Endothelial cell of umbilical vein (primary cell): ENCODE results near the gene CCDC15. TPM values are rescaled to one million over a fixed set of nuclear protein-coding genes. Genes with fewer than 3 reads are reported as not detected.

Experiments
- BruUV-seq: library from RNA; stranded (reverse); fragments of 400-500 nt; replicated peaks from 2 replicates; lab custom pipeline; 2021; lab: Mats Ljungman, UMichigan
- CTCF ChIA-PET: fragments of 300-600, 350-600 bp; sonication (Branson Sonifier 250); formaldehyde crosslinking; loops from one replicate; lab custom pipeline; 2021; ENCODE audit warnings: antibody characterized with exemption, inconsistent platforms; lab: Charles Lee
- POLR2A ChIA-PET: fragments of 300-600, 350-600 bp; sonication (Branson Sonifier 250); formaldehyde crosslinking; loops from one replicate; lab custom pipeline; 2021; ENCODE audit warnings: antibody characterized with exemption, inconsistent platforms; lab: Charles Lee
- DNase-seq: peaks from one replicate; pipeline ENCODE4 v3.0.0-alpha.2; 2011; ENCODE audit warnings: low read depth, low spot score
- FAIRE-seq: peaks from 2 replicates; lab custom pipeline; 2011; peaks lifted over from hg19 to GRCh38; lab: Jason Lieb, UNC
- H2AFZ ChIP-seq: 2 replicates; pipeline ENCODE4 v1.6.0; 2012; ENCODE audit warnings: low read depth, low read length, control low read depth, inconsistent platforms
- H3K27ac ChIP-seq: 2 replicates; pipeline ENCODE4 v1.5.1; 2011; ENCODE audit warnings: low read depth, mild to moderate bottlenecking, control low read depth, low read length, moderate library complexity; ENCODE audit not compliant: insufficient read depth
- H3K27me3 ChIP-seq, 2 experiments: 2 replicates each; pipeline versions ENCODE4 v1.6.0 to v1.6.1; 2011; ENCODE audit warnings: low read length in 2 of 2, mixed read lengths in 1 of 2; ENCODE audit not compliant: control insufficient read depth in 2 of 2, insufficient read depth in 2 of 2
- H3K36me3 ChIP-seq, 2 experiments: 2 replicates in 1 of 2; 3 replicates in 1 of 2; pipeline ENCODE4 v1.5.1; 2011; ENCODE audit warnings: low read length in 2 of 2, mild to moderate bottlenecking in 1 of 2, moderate library complexity in 1 of 2; ENCODE audit not compliant: control insufficient read depth in 2 of 2, insufficient read depth in 2 of 2; ENCODE audit errors: extremely low read depth in 1 of 2
- H3K4me1 ChIP-seq: 3 replicates; pipeline ENCODE4 v1.5.1; 2011; ENCODE audit warnings: mild to moderate bottlenecking, low read length; ENCODE audit not compliant: control insufficient read depth, insufficient read depth; ENCODE audit errors: extremely low read depth
- H3K4me2 ChIP-seq: 2 replicates; pipeline ENCODE4 v1.6.1; 2011; ENCODE audit warnings: low read length, control low read depth, mixed read lengths; ENCODE audit not compliant: insufficient read depth
- H3K4me3 ChIP-seq, 3 experiments: fragments of 200-600 bp in 1 of 3; sonication (generic), shearing (Covaris generic) in 1 of 3; replicated peaks in 1 of 3; 2 replicates each; pipeline ENCODE4 v1.5.1; 2011 to 2016; ENCODE audit warnings: control low read depth in 3 of 3, low read length in 3 of 3, mild to moderate bottlenecking in 2 of 3, inconsistent platforms in 1 of 3, low read depth in 1 of 3, moderate library complexity in 1 of 3; ENCODE audit not compliant: insufficient read depth in 1 of 3
- H3K79me2 ChIP-seq: 2 replicates; pipeline ENCODE4 v1.6.0; 2012; ENCODE audit warnings: low read length, inconsistent platforms; ENCODE audit not compliant: control insufficient read depth, insufficient read depth
- H3K9ac ChIP-seq: replicated peaks from 2 replicates; pipeline ENCODE3; 2011; ENCODE audit warnings: low read length, control low read depth; ENCODE audit not compliant: insufficient read depth; ENCODE audit errors: extremely low read depth
- H3K9me1 ChIP-seq: replicated peaks from 3 replicates; pipeline ENCODE4 v1.6.0; 2011; ENCODE audit warnings: mild to moderate bottlenecking, low read length; ENCODE audit not compliant: control insufficient read depth, insufficient read depth; ENCODE audit errors: extremely low read depth
- H3K9me3 ChIP-seq: replicated peaks from 2 replicates; pipeline ENCODE4 v1.5.1; 2012; ENCODE audit warnings: low read length, inconsistent platforms; ENCODE audit not compliant: control insufficient read depth, insufficient read depth
- H4K20me1 ChIP-seq: replicated peaks from 2 replicates; pipeline ENCODE3; 2011; ENCODE audit warnings: mild to moderate bottlenecking, low read length; ENCODE audit not compliant: control insufficient read depth, insufficient read depth; ENCODE audit errors: extremely low read depth
- CTCF ChIP-seq, 2 donors: IDR thresholded peaks; 1 replicate in 1 of 2; 2 replicates in 1 of 2; pipeline ENCODE4 v1.5.1; 2011; ENCODE audit warnings: low read length in 2 of 2, mild to moderate bottlenecking in 2 of 2, moderate library complexity in 2 of 2, control low read depth in 1 of 2, inconsistent platforms in 1 of 2, low read depth in 1 of 2; ENCODE audit not compliant: insufficient read depth in 1 of 2; ENCODE audit errors: extremely low read depth in 1 of 2
- EZH2 ChIP-seq: IDR thresholded peaks from 2 replicates; pipeline ENCODE4 v1.6.1; 2012; ENCODE audit warnings: borderline replicate concordance, low read depth, mild to moderate bottlenecking, moderate library complexity, low read length, inconsistent platforms; ENCODE audit not compliant: severe bottlenecking
- FOS ChIP-seq: IDR thresholded peaks from 2 replicates; pipeline ENCODE4 v1.6.1; 2011; ENCODE audit warnings: mild to moderate bottlenecking, low read length, moderate library complexity, borderline replicate concordance; ENCODE audit not compliant: insufficient read depth
- GATA2 ChIP-seq: IDR thresholded peaks from 2 replicates; pipeline ENCODE4 v1.7.0; 2011; ENCODE audit warnings: low read depth, mild to moderate bottlenecking, moderate library complexity, mixed read lengths, low read length; ENCODE audit not compliant: insufficient read length, insufficient read depth
- JUN ChIP-seq: IDR thresholded peaks from 2 replicates; pipeline ENCODE4 v1.6.1; 2011; ENCODE audit warnings: borderline replicate concordance, low read depth; ENCODE audit not compliant: insufficient read length, insufficient read depth
- MAX ChIP-seq: IDR thresholded peaks from 2 replicates; pipeline ENCODE4 v1.6.1; 2011; ENCODE audit not compliant: insufficient read depth, insufficient read length
- MYC ChIP-seq: IDR thresholded peaks from one replicate; pipeline ENCODE4 v1.6.1; 2011; ENCODE audit warnings: mild to moderate bottlenecking, low read depth, low read length
- POLR2A ChIP-seq: IDR thresholded peaks from 2 replicates; pipeline ENCODE4 v1.6.1; 2012; ENCODE audit warnings: low read depth, mild to moderate bottlenecking, control low read depth, low read length
- POLR2AphosphoS5 ChIP-seq: IDR thresholded peaks from 2 replicates; pipeline ENCODE4 v1.6.1; 2012; ENCODE audit warnings: low read depth, mild to moderate bottlenecking, control low read depth, low read length, moderate library complexity; ENCODE audit not compliant: insufficient read depth
- dilution Hi-C: fragments of 300-500 bp; cut with MboI; formaldehyde crosslinking; loops from one replicate; pipeline ENCODE4 v1.15.0; 2019; ENCODE audit warnings: low sequenced_read_pairs; ENCODE audit not compliant: extremely low pct_ligation_motif_present
- intact Hi-C: fragments of 100-400 bp; cut with micrococcal nuclease; formaldehyde crosslinking; loops from one replicate; pipeline ENCODE4 v1.10.0; 2022
- polyA plus RNA-seq, 4 experiments: library from polyadenylated mRNA; depleted of rRNA in 3 of 4; stranded (reverse) in 3 of 4; unstranded in 1 of 4; fragments of >200 nt; gene quantifications; 2 replicates each; pipeline versions ENCODE4 v1.2.1 to v1.2.3, GENCODE V29; 2011 to 2012; ENCODE audit warnings: missing spikeins in 1 of 4
- total RNA-seq: library from RNA; stranded (reverse); gene quantifications from 2 replicates; pipeline ENCODE4 v1.2.3, GENCODE V29; 2021

CCDC15 gene
- total and polyA plus RNA-seq, 2 donors (not counting 3 experiments of a cell fraction or from before 2014, with no cell fraction given) = 0.75 to 3.8 TPM

DNA sequence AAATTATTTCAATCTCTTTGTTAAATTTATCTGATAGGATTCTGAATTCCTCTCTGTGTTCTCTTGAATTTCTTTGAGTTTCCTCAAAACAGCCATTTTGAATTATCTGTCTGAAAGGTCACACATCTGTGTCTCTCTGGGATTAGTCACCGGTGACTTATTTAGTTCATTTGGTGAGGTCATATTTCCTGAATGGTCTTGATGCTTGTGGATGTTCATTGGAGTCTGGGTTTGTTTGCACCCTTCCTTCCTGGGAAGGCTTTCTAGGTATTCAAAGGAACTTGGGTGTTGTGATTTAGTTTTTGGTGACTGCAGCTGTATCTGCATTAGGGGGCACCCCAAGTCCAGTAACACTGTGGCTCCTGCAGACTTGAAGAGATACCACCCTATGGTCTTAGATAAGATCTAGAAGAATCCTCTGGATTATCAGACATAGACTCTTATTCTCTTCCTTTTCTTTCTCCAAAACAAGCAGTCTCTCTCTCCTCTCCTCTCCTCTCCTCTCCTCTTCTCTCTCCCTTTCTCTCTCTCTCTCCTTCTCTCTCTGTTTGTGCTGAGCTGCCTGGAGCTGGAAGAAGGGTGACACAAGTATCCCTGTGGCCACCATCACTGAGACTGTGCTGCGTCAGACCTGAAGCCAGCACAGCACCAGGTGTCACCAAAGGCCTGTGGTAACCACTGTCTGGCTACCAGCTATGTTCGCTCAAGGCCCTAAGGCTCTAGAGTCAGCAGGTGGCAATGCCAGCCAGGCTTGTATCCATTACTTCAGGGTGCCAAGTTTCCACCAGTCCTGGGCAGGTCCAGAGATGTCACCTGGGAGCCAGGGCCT is 38.2 kb upstream of the CCDC15 start:
- Histone ChIP-seq H3K4me2 (peak overlapping the region; percentile 54), H3K79me2 (no peaks in the 10 kb centered on the region), H3K4me3 (no peak overlapping the region), H3K9ac (no peak overlapping the region), H3K4me1 (peaks cover 16% of the 10 kb centered on the region), H4K20me1 (no peaks in the 10 kb centered on the region), H3K9me3 (no peaks in the 10 kb centered on the region), H3K27ac (peak overlapping the region; percentile 83), H2AFZ (no peak overlapping the region), H3K36me3 (no peaks in the 10 kb centered on the region), H3K9me1 (no peaks in the 10 kb centered on the region), H3K27me3 (no peaks in the 10 kb centered on the region)
- ChIA-PET CTCF (interaction anchor here (1.3 to 2.4 kb wide), 5 partner anchors 11 to 176 kb away, joined by 3 to 14 read pairs (median 3); partner anchors contain the start of genes NRGN and ROBO4), POLR2A (interaction anchor here (1.2 kb wide), 1 partner anchor 15 kb away, joined by 5 read pairs; no protein-coding TSS in a partner anchor)
- no TSS peak for BruUV-seq
- TF ChIP-seq MAX (no peak), GATA2 (peak; percentile 78), EZH2 (no peak), MYC (no peak), JUN (peak; percentile 89), POLR2A (no peak), CTCF (IDR thresholded peaks at IDR 0.05; ENCODE audit: extremely low read depth in 1 of 2, insufficient read depth in 1 of 2, low read depth in 1 of 2, low read length in 2 of 2) (no peak), FOS (peak; percentile 84), POLR2AphosphoS5 (no peak)
- peak; percentile 60 for DNase-seq
- FAIRE-seq = peak; percentile 85
- intact Hi-C loops (loop anchor here (1.0 kb wide), 2 partner anchors 16 to 39 kb away; partner anchors contain the start of gene CCDC15), dilution Hi-C loops (no loop called here)
